Activated CD8-positive, alpha-beta memory T cell treated with anti-CD3 and anti-CD28 coated beads for 1 hour (primary cell): ENCODE results near the gene EEF1AKMT3.

Source experiments
- DNase-seq, 2 donors: peaks; one replicate each; pipeline ENCODE4 v3.0.0-alpha.2; 2020; ENCODE audit warnings: low read depth in 1 of 2; ENCODE audit errors: extremely low read depth in 1 of 2

EEF1AKMT3 gene

DNA sequence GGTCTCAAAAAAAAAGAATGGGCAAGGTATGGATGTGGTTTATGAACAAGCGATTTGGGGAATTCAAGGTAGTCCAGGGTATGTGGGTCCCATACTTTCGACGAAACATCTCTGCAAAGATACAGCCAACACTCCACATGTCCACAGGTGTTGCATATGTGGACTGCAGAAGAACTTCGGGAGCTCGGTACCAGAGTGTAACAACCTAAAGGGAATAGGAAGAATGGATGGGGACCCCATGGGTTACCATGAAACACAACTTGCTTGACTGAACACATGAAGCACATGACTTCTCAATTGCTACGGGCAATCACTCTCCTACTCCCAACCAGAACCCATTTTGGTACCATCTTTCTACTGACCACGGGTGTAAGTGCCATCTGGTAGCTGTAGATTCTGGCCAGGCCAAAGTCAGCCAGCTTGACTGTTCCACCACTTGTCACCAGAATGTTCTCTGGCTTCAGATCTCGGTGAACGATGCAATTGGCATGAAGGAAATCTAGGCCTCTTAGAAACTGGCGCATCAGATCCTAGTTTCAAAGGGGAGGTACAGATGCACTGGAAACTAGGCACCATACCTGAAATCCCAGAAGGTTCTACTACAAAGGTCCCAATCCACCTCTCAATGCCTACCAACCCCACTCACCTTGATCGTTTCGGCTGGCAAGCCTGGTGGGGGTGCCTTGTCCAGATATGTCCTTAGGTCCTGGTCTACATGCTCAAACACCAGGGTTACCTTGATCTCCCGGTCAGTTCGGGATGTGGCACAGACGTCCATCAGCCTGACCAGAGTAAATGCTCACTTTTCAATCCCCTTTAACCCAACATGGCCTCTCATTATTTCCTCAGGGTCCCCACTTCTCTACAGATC lies 21.6 kb upstream of the EEF1AKMT3 start:
- no peak for DNase-seq

DNA sequence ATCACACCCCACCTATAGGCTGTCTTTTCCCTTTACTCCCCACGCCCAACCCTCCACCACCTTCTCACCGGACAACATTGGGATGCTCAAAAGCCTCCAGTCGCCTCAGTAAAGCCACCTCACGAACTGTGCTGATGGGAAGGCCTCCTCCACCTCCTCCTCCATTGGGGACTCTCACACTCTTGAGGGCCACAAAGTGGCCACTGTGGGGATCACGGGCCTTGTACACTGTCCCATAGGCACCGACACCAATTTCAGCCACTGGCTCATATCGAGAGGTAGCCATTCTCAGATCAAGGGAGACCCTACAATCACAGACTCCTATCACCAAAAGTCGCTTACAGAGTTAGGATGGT lies 21.0 kb upstream of the EEF1AKMT3 start:
- DNase-seq: no peak

DNA sequence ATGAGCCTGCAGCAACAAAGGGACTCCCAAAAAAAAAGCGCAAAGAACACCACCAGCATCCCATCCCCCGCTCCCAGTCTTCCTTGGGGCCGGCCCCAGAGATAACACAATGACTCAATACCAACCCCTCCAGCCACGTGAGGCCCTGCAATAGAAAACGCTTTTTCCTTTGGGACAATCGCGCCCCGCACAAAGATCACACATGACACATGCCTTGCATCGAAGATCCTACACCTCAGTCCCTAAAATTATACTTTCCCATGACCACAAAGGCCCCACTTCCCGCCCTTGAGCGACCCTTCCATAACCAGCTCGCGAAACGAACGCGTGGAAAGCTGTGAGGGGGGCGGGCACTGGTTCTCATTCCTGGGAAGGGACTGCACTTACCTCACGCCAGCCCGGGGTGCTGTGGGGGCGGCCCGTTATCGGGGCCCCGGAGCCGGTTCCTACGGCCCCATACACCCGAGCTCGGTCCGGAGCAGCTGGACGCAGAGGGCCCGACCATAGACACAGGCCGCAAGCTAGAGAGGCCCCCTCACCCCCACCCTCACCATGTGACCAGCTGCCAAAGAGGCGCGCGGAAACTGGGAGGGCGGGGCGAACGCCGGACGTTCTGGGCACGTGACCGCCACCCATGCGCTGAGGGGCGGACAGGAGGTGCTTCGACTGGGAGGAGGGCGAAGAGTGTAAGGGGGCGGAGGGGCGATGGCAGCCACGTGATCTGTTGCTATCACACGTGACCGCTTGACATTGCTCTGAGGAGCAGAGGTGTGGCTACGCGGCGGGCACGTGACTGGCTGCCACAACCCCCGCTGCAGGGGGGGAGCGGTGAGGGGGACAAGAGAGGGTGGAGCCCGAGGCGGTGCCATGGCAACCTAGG lies 20.4 kb upstream of the EEF1AKMT3 start, which contains the start of gene CDK4:
TSS of gene CDK4 (minus strand) at position 523 of the 880 bp plus-strand sequence. CDS start 593 bp downstream, outside the sequence.
- DNase-seq: peak; percentile 96 to 97

DNA sequence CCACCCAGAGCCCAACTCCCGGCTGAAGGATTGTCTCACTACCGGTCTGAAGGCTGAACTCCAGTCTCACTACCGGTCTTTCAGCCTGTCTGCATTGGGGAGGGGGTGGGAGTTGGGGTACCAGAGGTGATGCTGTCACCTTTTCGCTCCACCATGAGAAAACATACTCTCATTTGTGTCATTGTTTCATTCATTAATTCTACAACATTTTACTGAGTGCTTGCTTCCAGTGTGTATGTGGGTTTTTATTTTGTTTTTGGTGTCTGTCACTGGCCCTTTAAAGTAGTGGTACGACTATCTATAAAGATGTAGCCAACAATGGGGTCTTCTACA lies 19.8 kb upstream of the EEF1AKMT3 start:
- no peak for DNase-seq

DNA sequence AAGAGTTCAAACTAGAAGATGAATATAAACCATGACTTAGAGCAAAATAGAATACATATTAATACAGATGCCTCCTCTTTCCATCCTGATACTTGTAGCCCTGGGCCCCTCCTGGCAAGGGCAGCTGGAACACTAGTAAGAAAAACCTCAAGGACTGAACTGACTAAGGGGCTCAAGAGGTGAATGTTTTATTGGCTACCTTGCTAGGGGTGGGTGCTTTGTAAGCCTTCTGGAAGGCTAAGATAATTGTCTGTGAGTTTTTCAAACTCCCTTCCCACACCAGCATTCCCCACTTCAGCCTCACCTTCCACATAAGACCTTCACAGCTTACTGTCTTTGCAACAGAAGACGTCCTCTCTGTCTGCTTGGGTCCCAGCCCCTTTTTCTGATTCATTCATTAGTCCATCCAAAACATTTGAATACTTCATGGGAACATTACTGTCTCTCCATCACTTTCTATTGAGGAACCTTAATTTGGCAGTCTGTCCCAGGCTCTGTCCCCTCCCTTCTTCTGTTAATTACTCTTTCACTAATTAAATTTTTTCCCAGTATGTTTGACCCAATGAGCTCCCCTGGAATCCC lies 18.6 kb upstream of the EEF1AKMT3 start:
- DNase-seq: no peak

DNA sequence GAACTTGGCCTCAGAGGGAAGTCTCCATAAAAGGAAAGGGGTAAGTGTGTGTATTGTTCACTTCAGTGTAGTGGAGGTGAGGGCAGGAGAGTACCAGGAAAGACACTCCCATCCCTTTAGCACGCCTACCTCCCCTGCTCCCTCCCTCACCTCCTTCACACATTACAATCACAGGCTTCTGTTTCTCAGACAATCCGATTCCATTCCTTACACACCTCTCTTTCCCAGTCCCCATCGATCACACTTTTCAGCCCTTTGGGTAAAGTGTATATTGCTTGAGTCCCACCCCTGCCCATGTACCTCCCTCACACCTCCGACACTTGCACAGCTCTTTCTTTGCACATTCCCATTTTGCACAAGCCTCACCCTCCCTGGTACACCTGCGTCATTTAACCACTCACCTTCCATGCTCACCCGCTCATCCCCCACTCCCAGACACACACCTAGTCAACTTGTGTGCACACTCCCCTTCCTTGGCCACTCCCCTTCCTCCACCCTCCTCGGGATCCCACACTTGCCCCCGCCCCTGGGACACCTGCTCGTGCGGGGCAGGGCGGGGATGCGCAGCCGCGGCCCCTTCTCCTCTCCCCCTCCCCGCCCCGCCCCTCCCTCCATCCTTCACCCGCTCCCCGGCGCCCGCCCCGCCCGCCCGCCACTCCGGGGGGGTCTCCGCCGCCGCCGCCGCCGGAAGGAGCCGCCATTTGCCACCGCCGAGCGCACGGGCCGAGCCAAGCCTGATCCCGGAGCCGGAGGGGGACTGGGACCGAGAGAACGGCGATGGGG lies 17.8 kb upstream of the EEF1AKMT3 start, which contains the start of gene MARCHF9:
TSS of gene MARCHF9 (plus strand) at position 693 of the 783 bp plus-strand sequence. CDS start 426 bp downstream, outside the sequence.
- DNase-seq: peak; percentile 62 to 65

DNA sequence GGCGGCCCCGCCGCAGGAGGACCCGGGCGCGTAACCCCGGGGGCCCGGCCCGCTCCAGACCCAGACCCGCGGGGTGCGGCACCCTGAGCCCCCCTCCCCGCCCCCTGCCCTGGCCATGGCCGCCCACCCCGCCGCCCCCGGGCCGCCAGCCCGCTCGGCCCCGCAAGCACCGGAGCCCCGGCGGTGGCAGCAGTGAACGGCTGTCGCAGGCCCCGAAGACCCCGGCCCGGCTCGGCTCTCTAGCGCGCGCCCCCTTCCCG lies 17.3 kb upstream of the EEF1AKMT3 start:
- no peak for DNase-seq

DNA sequence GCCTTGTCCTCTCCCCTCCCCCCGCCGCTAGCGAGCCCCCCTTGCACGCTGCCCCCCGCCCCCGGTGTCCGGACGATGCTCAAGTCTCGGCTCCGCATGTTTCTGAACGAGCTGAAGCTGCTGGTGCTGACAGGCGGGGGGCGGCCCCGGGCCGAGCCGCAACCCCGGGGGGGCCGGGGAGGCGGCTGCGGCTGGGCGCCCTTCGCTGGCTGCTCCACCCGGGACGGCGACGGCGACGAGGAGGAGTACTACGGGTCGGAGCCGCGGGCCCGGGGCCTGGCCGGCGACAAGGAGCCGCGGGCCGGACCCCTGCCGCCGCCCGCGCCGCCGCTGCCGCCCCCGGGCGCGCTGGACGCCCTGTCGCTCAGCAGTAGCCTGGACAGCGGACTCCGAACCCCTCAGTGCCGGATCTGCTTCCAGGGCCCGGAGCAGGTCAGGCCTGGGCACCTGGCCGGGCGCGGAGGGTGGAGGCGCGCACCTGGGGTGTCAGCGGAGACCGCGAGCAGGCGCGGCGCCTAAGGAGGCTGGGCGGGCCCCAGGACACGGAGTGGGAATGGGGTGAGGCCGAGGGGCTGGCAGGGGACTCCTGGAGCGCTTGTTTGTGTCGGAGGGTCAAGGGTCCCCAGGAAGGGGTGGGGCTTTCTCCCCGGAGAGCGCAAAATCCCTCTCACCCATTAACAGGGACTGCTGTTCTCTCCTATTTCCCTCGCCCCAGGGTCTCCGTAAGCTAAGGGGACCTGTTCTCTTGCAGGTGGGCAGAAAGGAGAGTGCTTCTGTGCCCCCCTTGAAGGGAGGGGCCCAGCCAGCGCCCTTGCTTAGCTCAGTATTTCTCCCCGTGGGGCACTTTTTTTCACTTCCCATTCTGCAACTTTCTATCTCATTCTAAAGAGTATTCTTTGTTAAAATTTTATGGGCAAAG lies 16.7 kb upstream of the EEF1AKMT3 start:
- no peak for DNase-seq

DNA sequence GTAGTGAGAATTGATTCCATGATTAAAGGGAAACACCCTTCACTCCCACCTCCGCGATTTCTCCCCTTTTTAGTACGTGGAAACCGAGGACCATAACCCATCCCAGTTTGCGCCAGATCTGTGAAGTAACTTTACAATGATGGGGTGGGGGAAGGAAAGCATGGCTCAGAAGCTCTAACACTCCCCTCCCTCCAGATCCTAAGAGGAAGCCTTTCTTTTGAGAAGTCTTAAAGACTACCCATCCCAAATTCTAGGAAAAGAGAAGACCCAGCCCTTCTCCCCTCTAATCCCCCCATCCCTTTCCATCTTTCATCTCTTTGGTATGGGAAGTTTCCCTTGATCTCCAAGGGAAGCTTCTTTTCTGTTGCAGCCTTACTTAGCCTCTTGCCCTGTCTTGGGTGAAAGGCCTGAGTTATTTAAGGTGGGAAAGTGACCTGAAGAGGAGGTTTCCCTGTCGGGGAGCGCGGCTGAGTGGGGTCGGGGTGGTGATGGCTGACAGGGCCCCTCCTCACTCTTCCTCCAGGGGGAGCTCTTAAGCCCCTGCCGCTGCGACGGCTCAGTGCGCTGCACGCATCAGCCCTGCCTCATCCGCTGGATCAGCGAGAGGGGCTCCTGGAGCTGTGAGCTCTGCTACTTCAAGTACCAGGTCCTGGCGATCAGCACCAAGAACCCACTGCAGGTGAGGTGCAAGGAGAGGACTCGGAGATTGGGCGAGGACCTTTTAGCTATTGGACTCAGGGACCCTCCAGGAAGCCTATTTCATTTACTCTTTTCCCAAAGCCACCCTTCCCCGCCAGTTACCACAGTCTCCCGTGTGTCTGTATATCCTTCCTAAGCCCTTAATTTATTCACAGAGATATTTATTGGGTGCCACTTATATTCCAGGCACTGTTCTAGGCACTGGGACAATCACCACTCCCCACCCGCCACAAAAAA lies 15.7 kb upstream of the EEF1AKMT3 start:
- no peak for DNase-seq

DNA sequence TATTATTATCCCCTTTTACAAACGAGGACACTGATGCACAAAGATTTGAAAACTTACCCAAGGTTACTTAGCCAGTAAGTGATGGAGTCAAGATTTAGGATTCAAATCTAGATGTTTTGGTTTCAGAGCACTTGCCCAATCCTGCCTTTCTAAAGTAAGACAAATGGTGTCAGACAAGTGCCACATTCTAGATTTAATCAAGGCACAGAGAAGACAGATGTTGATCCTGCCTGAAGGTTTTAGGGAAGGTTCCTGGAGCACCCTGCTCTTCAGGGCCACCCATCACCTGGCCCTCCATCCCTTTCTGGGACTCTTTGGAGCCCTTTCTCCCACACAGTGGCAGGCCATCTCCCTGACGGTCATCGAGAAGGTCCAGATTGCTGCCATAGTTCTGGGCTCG lies 14.6 kb upstream of the EEF1AKMT3 start:
- no peak for DNase-seq

DNA sequence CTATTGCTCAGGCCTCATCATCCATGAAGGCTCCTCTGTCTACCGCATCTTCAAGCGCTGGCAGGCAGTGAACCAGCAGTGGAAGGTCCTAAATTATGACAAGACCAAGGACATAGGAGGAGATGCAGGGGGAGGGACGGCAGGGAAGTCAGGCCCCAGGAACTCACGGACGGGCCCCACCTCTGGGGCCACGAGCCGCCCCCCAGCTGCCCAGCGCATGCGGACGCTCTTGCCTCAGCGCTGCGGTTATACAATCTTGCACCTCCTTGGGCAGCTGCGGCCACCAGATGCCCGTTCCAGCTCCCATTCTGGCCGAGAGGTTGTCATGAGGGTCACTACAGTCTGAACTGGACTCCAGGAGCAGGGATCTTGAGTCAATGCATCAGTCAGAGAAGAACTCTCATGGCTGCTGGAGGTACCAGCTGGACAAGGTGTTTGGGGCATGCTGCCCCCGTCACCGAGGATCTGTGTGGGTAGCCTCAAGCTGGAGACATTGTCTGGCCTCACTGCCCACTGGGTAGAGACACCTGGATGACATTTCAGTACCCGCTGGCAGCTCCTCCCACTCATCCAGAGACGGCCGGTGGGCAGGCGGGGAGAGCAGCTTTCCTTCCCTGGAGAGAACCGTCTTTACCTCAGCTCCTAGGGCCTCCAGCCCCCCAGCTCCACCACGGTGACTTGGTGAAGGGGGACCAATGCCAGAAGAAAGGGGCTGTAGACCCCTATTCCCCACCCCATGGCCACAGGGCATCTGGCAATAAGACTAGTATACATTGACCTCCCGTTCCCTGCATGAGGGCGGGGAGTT lies 13.7 kb upstream of the EEF1AKMT3 start:
- DNase-seq: no peak

DNA sequence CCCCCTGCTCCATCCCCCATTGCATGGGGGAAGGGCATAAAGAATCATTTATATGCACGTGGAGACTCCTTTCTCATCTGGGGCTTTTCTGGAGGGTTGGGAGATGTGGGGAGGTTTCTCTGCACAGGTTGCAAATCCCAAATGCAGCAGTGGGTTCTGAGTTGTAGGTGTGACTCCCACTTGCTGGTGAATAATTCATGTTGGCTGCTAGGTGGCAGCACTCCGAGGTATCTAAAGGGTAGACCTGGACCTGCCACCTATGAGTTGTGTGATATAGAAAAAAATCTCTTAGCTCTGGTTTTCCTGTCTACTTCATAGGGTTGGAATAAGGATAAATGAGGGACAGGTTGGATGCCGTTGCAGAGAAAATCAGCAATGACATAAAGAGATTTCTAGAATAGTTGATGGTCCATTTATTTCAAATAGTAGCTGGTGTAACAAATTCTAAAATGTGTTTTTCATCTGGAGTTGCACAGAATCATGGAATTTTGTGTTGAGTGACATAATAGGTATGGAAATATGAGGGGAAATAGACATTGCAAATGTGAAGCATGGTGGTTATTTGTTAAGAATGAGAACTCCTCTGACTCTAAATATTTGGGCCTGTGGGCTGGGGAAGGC lies 12.9 kb upstream of the EEF1AKMT3 start:
- no peak for DNase-seq

DNA sequence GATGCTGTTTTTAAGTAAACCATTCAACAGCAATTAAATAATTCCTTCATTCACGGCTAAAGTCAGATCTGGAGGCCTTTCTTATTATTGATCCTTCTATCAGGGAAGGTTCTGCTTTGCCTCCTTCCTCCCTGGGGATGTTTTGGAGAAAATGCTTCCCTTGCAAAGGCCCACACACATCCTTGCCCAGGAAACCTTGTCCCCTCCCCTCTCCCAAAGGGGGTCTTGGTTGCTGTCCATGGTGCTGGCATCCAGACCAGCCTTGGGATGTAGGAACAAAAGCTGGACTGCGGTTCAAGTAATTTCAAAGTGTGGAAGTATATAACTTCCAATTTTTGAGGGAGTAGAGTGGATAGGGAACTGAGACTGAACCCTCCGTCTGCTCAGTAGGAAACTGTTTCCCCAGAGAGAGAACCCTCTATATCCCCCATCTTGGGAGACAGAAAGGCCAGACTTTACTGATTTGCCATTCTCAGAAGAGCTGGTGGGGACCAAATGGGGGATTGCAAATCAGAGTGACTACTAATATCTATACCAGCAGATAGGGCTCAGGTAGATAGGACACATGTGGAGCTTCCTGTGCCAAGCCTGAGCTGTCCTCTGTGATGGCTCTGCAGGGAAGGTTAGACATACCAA lies 11.9 kb upstream of the EEF1AKMT3 start:
- DNase-seq: no peak

DNA sequence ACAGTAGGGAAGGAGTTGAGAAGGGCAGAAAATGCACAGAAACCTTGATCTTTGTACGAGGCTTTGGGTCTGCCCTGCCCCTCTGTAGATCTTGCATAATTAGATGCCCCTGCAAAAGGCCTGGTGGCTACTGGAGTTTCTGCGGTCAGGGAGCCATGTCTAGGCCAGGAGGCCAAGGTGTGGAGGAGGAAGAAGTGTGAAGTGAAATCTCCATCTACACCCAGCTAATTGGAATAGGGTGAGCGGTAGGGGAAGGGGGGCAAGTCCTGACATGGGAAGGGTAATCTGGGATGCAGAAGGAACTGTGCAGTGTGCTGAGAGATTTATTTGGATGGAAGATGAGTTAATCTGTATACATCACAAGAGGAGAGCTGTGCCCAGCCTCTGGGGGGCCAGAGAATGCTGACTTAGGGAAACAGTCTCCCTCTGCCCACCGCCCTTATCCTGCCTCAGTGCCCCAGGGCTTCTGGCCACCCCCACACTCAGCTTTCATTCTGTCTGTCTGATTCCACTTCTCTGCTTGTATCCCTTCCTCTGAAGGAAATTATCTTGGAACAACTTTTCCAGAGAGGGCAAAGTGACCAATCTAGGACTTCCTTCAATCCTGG lies 10.9 kb upstream of the EEF1AKMT3 start:
- no peak for DNase-seq

DNA sequence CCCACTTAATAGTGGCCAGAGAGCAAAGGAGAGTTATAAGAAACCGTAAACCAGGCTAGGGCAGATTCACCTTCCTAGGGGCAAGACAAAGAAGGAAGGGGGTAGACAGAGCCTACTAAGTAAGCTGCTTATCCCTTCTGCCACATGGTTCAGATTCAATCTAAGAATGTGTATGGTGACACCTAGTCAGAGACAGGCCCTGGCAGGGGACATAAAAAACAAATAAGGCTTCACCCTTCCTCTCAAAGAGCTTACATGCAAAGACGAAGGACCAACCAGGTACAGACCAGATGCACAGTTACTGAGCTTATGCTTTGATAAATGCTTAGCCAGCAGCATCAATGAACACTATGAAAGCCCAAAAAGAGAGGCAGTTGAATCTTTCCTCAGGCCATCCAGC lies 10.0 kb upstream of the EEF1AKMT3 start:
- DNase-seq: no peak

DNA sequence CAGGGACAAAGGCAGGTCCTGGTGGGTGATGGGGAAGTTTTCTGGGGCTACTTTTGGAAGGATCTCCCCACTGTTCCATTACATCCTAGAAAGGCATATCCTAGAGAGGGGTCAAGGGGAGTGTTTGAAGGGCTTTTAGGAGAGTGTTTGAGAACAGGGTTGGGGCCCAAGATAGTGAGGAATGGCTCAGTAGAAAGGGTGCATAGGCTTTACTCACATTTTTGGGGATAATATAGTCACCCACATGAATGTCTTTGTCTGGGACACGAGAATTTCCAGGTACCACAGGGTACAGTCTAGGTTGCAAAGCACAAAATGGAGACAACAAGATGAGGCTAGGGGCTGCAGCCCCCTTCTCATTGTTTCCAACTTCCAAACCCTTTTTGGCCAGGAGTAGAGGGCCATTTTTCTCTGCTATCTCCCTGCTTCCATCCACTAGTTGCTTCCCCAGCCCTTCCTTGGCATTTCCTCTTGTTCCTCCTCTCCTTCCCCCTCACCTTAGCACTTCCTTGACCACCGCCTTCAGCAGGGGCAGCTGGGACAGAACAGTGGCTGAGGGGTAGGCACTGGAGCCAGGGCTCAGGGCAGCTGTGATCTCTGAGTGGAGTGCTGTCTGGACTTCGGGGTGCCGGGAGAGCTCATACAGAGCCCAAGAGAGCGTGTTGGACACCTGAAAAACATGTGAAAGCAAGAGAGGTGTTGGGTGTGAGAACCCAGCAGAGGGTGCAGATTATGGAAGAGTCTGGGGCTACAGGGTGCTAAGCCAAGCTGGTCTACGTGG lies 8.3 kb upstream of the EEF1AKMT3 start:
- no peak for DNase-seq
